DND-41 (cell line): ENCODE data around the gene SMARCA4.

ENCODE experiments used
- CTCF ChIP-seq: IDR thresholded peaks from 2 replicates; pipeline ENCODE4 v1.5.1; 2012; ENCODE audit warnings: borderline replicate concordance, low read length, moderate library complexity, mild to moderate bottlenecking; ENCODE audit not compliant: poor library complexity, severe bottlenecking; ENCODE audit errors: extremely low read depth
- EZH2 ChIP-seq: IDR thresholded peaks from 3 replicates; pipeline ENCODE4 v1.6.1; 2012; ENCODE audit warnings: borderline replicate concordance, low read depth, mild to moderate bottlenecking, moderate library complexity, low read length, inconsistent platforms; ENCODE audit not compliant: severe bottlenecking

- no peak for TF ChIP-seq CTCF
- TF ChIP-seq EZH2: no peak
These were observed 57.3 kb downstream of the SMARCA4 start for GRCh38 chr19:11018179-11018578.
